ENCODE measurements around the gene CRMP1.
"Not testable (repeated sequence)": the region's sequence is repeated elsewhere in the genome, so short reads cannot be mapped to it uniquely, and the experiment has no call there.

CRMP1 gene

GRCh38 chr4:5865896-5866599 lies 26.8 kb downstream of the CRMP1 start:
- H3K4me3 ChIP-seq (ENCODE audit: control insufficient read depth, low read depth, low read length), result no peak overlapping the region
- DNase-seq (ENCODE audit: low read depth), result no peak
- no peak for TF ChIP-seq CTCF (IDR thresholded peaks at IDR 0.05; ENCODE audit: control insufficient read depth, insufficient read depth, low read depth, low read length, missing control alignments)

GRCh38 chr4:5863461-5864113 lies 29.3 kb downstream of the CRMP1 start:
- DNase-seq (ENCODE audit: low read depth), result peak; percentile 71
- no peak overlapping the region for H3K4me3 ChIP-seq (ENCODE audit: control insufficient read depth, low read depth, low read length)
- TF ChIP-seq CTCF (IDR thresholded peaks at IDR 0.05; ENCODE audit: control insufficient read depth, insufficient read depth, low read depth, low read length, missing control alignments), result no peak

GRCh38 chr4:5858020-5858769 lies 34.7 kb downstream of the CRMP1 start:
- DNase-seq (ENCODE audit: low read depth), result no peak
- no peak overlapping the region for H3K4me3 ChIP-seq (ENCODE audit: control insufficient read depth, low read depth, low read length)
- TF ChIP-seq CTCF (IDR thresholded peaks at IDR 0.05; ENCODE audit: control insufficient read depth, insufficient read depth, low read depth, low read length, missing control alignments), result no peak

- no peak for TF ChIP-seq CTCF (IDR thresholded peaks at IDR 0.05; ENCODE audit: control insufficient read depth, insufficient read depth, low read depth, low read length, missing control alignments)
- no peak for DNase-seq (ENCODE audit: low read depth)
- no peak overlapping the region for H3K4me3 ChIP-seq (ENCODE audit: control insufficient read depth, low read depth, low read length)
Measured at GRCh38 chr4:5857199-5857598, 35.7 kb downstream of the CRMP1 start.

- DNase-seq (ENCODE audit: low read depth), result not testable (repeated sequence)
Measured at GRCh38 chr4:5856362-5856761, 36.5 kb downstream of the CRMP1 start.

GRCh38 chr4:5854929-5855328 lies 38.0 kb downstream of the CRMP1 start:
- no peak for TF ChIP-seq CTCF (IDR thresholded peaks at IDR 0.05; ENCODE audit: control insufficient read depth, insufficient read depth, low read depth, low read length, missing control alignments)
- no peak overlapping the region for H3K4me3 ChIP-seq (ENCODE audit: control insufficient read depth, low read depth, low read length)
- no peak for DNase-seq (ENCODE audit: low read depth)

More at GRCh38 chr4:5856362-5856761, 36.5 kb downstream of the CRMP1 start:
- not testable (repeated sequence) for H3K4me3 ChIP-seq (ENCODE audit: control insufficient read depth, low read depth, low read length)
